Forelimb muscle (tissue), 1 donor: ENCODE results near the gene LRRC4C. TPM values are rescaled to one million over a fixed set of nuclear protein-coding genes. Genes with fewer than 3 reads are reported as not detected.
"Not testable (repeated sequence)": the region's sequence is repeated elsewhere in the genome, so short reads cannot be mapped to it uniquely, and the experiment has no call there.

ENCODE experiments used
- DNase-seq: peaks from one replicate; pipeline ENCODE4 v3.0.0-alpha.2; 2013; ENCODE audit warnings: low read depth
- polyA plus RNA-seq: library from polyadenylated mRNA; unstranded; fragments of 120-200 nt; gene quantifications from one replicate; pipeline ENCODE4 v1.2.1, GENCODE V29; 2013; ENCODE audit not compliant: insufficient read length

Gene LRRC4C
- polyA plus RNA-seq, 1 donor = 1.6 TPM

- no peak for DNase-seq
These were observed 1279.9 kb downstream of the LRRC4C start for GRCh38 chr11:40179541-40179940.

- no peak for DNase-seq
These were observed 1281.0 kb downstream of the LRRC4C start for GRCh38 chr11:40178470-40178869.

GRCh38 chr11:40175980-40176379, 1283.5 kb downstream of the LRRC4C start:
- no peak for DNase-seq

GRCh38 chr11:40170078-40170477, 1289.4 kb downstream of the LRRC4C start:
- no peak for DNase-seq

- no peak for DNase-seq
These were observed 1291.0 kb downstream of the LRRC4C start for GRCh38 chr11:40168414-40168813.

- DNase-seq = not testable (repeated sequence)
These were observed 1291.6 kb downstream of the LRRC4C start for GRCh38 chr11:40167805-40168204.

GRCh38 chr11:40166892-40167291, 1292.6 kb downstream of the LRRC4C start:
- no peak for DNase-seq

- no peak for DNase-seq
These were observed 1296.3 kb downstream of the LRRC4C start for GRCh38 chr11:40162901-40163883.

GRCh38 chr11:40161854-40162410, 1297.5 kb downstream of the LRRC4C start:
- no peak for DNase-seq

GRCh38 chr11:40160418-40160817, 1299.0 kb downstream of the LRRC4C start:
- DNase-seq = no peak

- DNase-seq = no peak
These were observed 1309.7 kb downstream of the LRRC4C start for GRCh38 chr11:40149721-40150120.

- DNase-seq = no peak
These were observed 1318.9 kb downstream of the LRRC4C start for GRCh38 chr11:40140560-40140959.

GRCh38 chr11:40139536-40139935, 1319.9 kb downstream of the LRRC4C start:
- no peak for DNase-seq

GRCh38 chr11:40139066-40139465, 1320.4 kb downstream of the LRRC4C start:
- DNase-seq = no peak

- no peak for DNase-seq
These were observed 1324.5 kb downstream of the LRRC4C start for GRCh38 chr11:40134820-40135570.

- no peak for DNase-seq
These were observed 1326.0 kb downstream of the LRRC4C start for GRCh38 chr11:40133498-40133897.

GRCh38 chr11:40132912-40133311, 1326.5 kb downstream of the LRRC4C start:
- no peak for DNase-seq

- DNase-seq = no peak
These were observed 1329.0 kb downstream of the LRRC4C start for GRCh38 chr11:40130427-40130826.

GRCh38 chr11:40129266-40129665, 1330.2 kb downstream of the LRRC4C start:
- DNase-seq = no peak

GRCh38 chr11:40125054-40125453, 1334.4 kb downstream of the LRRC4C start:
- DNase-seq = no peak

- no peak for DNase-seq
These were observed 1339.8 kb downstream of the LRRC4C start for GRCh38 chr11:40119661-40120060.

GRCh38 chr11:40118780-40119179, 1340.7 kb downstream of the LRRC4C start:
- DNase-seq = no peak
